ENCODE results near the gene CCN2.
"Not testable (repeated sequence)": the region's sequence is repeated elsewhere in the genome, so short reads cannot be mapped to it uniquely, and the experiment has no call there.

The CCN2 gene

GRCh38 chr6:131908787-131909186 is 42.4 kb downstream of the CCN2 start:
- DNase-seq, result not testable (repeated sequence)

GRCh38 chr6:131903734-131904133 is 47.4 kb downstream of the CCN2 start:
- DNase-seq, result not testable (repeated sequence)

DNA sequence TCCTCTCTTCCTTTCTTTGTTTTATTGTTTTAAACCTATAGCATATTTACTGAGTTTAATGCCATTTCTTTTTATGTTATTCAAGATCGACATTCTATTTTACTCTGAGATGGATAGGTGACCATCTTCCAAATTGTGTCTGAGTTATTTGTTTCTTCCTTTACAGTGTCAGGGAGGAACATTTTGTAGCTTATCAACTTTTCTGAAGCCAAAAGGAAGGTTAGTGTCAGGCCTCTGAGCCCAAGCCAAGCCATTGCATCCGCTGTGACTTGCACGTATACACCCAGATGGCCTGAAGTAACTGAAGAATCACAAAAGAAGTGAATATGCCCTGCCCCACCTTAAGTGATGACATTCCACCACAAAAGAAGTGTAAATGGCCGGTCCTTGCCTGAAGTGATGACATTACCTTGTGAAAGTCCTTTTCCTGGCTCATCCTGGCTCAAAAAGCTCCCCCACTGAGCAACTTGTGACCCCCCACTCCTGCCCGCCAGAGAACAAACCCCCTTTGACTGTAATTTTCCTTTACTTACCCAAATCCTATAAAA is 49.8 kb downstream of the CCN2 start:
- not testable (repeated sequence) for DNase-seq

DNA sequence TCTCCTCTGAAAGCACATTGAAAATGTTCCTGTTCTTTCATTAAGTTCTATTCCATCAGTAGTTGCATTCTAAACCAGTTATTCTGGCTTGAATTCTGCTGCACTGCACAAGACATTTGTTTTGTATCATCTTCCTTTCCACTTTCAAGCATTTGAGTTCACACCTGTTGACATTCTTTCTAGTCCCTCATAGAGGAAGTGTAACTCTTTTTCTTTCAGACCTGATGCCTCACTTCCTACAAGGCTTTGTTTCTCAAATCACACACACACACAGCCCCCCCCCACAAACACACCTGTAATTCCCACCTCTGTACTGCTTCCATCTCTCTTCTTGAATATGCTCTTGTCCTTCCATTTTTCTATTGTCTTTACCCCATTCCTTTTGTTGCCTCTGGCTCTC is 50.9 kb downstream of the CCN2 start:
- no peak for DNase-seq

DNA sequence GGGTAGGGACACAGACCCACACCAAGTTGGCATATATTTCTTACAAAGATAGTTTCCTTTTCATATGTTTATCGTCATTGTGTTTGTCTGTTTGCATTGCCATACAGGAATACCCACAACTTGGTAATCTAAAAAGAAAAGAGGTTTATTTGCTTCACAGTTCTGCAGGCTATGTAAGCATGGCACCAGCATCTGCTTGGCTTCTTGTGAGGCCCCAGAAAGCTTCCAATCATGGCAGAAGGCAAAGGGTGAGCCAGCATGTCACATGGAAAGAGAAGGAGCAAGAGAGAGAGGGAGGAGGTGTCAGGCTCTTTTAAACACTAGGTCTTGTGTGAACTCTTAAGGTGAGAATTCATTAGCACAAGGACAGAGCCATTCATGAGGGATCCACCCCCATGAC is 52.5 kb downstream of the CCN2 start:
- DNase-seq, result no peak
